K562 (cell line): ENCODE data around the gene FPGS. TPM values are rescaled to one million over a fixed set of nuclear protein-coding genes. Genes with fewer than 3 reads are reported as not detected.
"Not testable (repeated sequence)": the region's sequence is repeated elsewhere in the genome, so short reads cannot be mapped to it uniquely, and the experiment has no call there.

Source experiments
- ATAC-seq: fragments of 200-7000 bp; cut with Tn5 transposase; 3 replicates; pipeline ENCODE4 v1.9.1; 2020; ENCODE audit warnings: moderate library complexity
- BruUV-seq: library from RNA; stranded (reverse); fragments of 400-500 nt; replicated peaks from 2 replicates; lab custom pipeline; 2021; lab: Mats Ljungman, UMichigan
- CTCF ChIA-PET: fragments of 300-600 bp; formaldehyde crosslinking; extraction: SDS; loops from one replicate; lab custom pipeline; 2021; ENCODE audit warnings: low intra/inter-chr PET ratio; lab: Yijun Ruan, JAX
- POLR2A ChIA-PET: fragments of 300-600, 350-650 bp; sonication (Branson Sonifier 250); formaldehyde crosslinking; extraction: SDS; loops from one replicate; lab custom pipeline; 2021; ENCODE audit warnings: antibody characterized with exemption, inconsistent platforms; lab: Yijun Ruan, JAX
- DNase-seq, 4 experiments: peaks; one replicate each; pipeline versions ENCODE4 v3.0.0 to v3.0.0-alpha.2; 2011 to 2018; ENCODE audit warnings: low spot score in 3 of 4, mixed read lengths in 3 of 4; ENCODE audit errors: extremely low read depth in 1 of 4
- FAIRE-seq: peaks from 2 replicates; lab custom pipeline; 2011; peaks lifted over from hg19 to GRCh38; lab: Jason Lieb, UNC
- H2AFZ ChIP-seq: 2 replicates; pipeline ENCODE4 v1.6.0; 2011; ENCODE audit warnings: low read depth, low read length, control low read depth, inconsistent platforms
- H3K27ac ChIP-seq: fragments of 200-600 bp; 3 replicates; pipeline ENCODE4 v1.8.0; 2011; ENCODE audit warnings: low read depth, mild to moderate bottlenecking, control low read depth, inconsistent platforms, low read length, moderate library complexity, mixed read lengths; ENCODE audit errors: extremely low read depth
- H3K27me3 ChIP-seq, 2 experiments: fragments of 300-600 bp in 1 of 2; 2 replicates in 1 of 2; 3 replicates in 1 of 2; pipeline versions ENCODE4 v1.6.0 to v1.8.0; 2011; ENCODE audit warnings: inconsistent platforms in 2 of 2, low read length in 2 of 2, mild to moderate bottlenecking in 1 of 2, mixed read lengths in 1 of 2, moderate library complexity in 1 of 2; ENCODE audit not compliant: control insufficient read depth in 2 of 2, insufficient read depth in 2 of 2
- H3K36me3 ChIP-seq: fragments of 300-600 bp; 3 replicates; pipeline ENCODE4 v1.8.0; 2011; ENCODE audit warnings: mild to moderate bottlenecking, low read length, inconsistent platforms; ENCODE audit not compliant: control insufficient read depth, insufficient read depth
- H3K4me1 ChIP-seq, 2 experiments: fragments of 200-600 bp in 1 of 2; replicated peaks in 1 of 2; 2 replicates in 1 of 2; 3 replicates in 1 of 2; pipeline versions ENCODE4 v1.5.1 to v1.8.0; 2011; ENCODE audit warnings: inconsistent platforms in 2 of 2, low read length in 2 of 2, mild to moderate bottlenecking in 1 of 2, mixed read lengths in 1 of 2, moderate library complexity in 1 of 2; ENCODE audit not compliant: control insufficient read depth in 2 of 2, insufficient read depth in 2 of 2
- H3K4me2 ChIP-seq: 2 replicates; pipeline ENCODE4 v1.6.1; 2011; ENCODE audit warnings: low read length, control low read depth, inconsistent platforms, mixed read lengths; ENCODE audit not compliant: insufficient read depth
- H3K4me3 ChIP-seq: fragments of 200-600 bp; sonication (generic), shearing (Covaris generic); 2 replicates; pipeline ENCODE4 v1.5.1; 2016; ENCODE audit warnings: control low read depth, inconsistent platforms
- H3K79me2 ChIP-seq: fragments of 200-600 bp; 3 replicates; pipeline ENCODE4 v1.8.0; 2011; ENCODE audit warnings: low read length, inconsistent platforms; ENCODE audit not compliant: control insufficient read depth, insufficient read depth
- H3K9ac ChIP-seq, 2 experiments: 2 replicates each; pipeline versions ENCODE4 v1.6.0 to v1.6.1; 2011; ENCODE audit warnings: low read depth in 2 of 2, low read length in 2 of 2, control low read depth in 1 of 2, inconsistent platforms in 1 of 2, mild to moderate bottlenecking in 1 of 2, mixed read lengths in 1 of 2; ENCODE audit not compliant: insufficient read depth in 1 of 2
- H3K9me1 ChIP-seq: one replicate; pipeline ENCODE4 v1.6.0; 2011; ENCODE audit warnings: inconsistent platforms, mild to moderate bottlenecking, low read length, moderate library complexity; ENCODE audit not compliant: control insufficient read depth, insufficient read depth
- H3K9me3 ChIP-seq: replicated peaks from 2 replicates; pipeline ENCODE4 v1.5.1; 2011; ENCODE audit warnings: low read depth, low read length, inconsistent platforms; ENCODE audit not compliant: control insufficient read depth, insufficient read depth
- H4K20me1 ChIP-seq: replicated peaks from 2 replicates; pipeline ENCODE4 v1.6.1; 2011; ENCODE audit warnings: low read length, inconsistent platforms, mixed read lengths; ENCODE audit not compliant: control insufficient read depth, insufficient read depth
- NFIC ChIP-seq: fragments of 450-650 bp; IDR thresholded peaks from 2 replicates; pipeline ENCODE4 v1.6.1; 2017; ENCODE audit warnings: mild to moderate bottlenecking, inconsistent platforms
- NKRF ChIP-seq: fragments of 450-650 bp; IDR thresholded peaks from 2 replicates; pipeline ENCODE4 v1.6.1; 2016; ENCODE audit warnings: borderline replicate concordance
- SAFB ChIP-seq: fragments of 200-400 bp; formaldehyde crosslinking; IDR thresholded peaks from 2 replicates; pipeline ENCODE4 v1.6.1; 2017; ENCODE audit warnings: low read depth, low read length, borderline replicate concordance
- ZNF174 ChIP-seq: fragments of 250-450 bp; sonication (Bioruptor Pico); IDR thresholded peaks from 2 replicates; pipeline ENCODE4 v1.4.0; 2020; ENCODE audit warnings: mild to moderate bottlenecking
- WGBS: fragments of 100-300 bp; shearing (Covaris generic); methylation state at CpG from one replicate; pipeline ENCODE4 v1.1.6; 2016; ENCODE audit warnings: low coverage, mixed read lengths; ENCODE audit not compliant: insufficient coverage; ENCODE audit errors: missing lambda C conversion rate; 5-methylcytosine and 5-hydroxymethylcytosine counted together
- in situ Hi-C: fragments of 300-500 bp; cut with MboI; formaldehyde crosslinking; loops from 4 replicates; pipeline ENCODE4 v1.15.0; 2018; ENCODE audit warnings: inconsistent platforms, mixed read lengths
- intact Hi-C: fragments of 100-400 bp; cut with micrococcal nuclease; formaldehyde crosslinking; loops from 2 replicates; pipeline ENCODE4 v1.14.2; 2022
- polyA plus RNA-seq, 8 experiments: library from polyadenylated mRNA; depleted of rRNA in 4 of 8; stranded (reverse) in 5 of 8; unstranded in 3 of 8; fragments of >200 nt; fragmentation: Nextera tagmentation in 2 of 8; fragmentation: Illumina TruSeq in 1 of 8; extraction: Ambion mirVana in 2 of 8; extraction: Trizol in 1 of 8; gene quantifications; 2 replicates each; pipeline versions ENCODE4 v1.2.1 to v1.2.3, GENCODE V29; 2011 to 2014; ENCODE audit warnings: inconsistent platforms in 1 of 8, missing spikeins in 1 of 8
- total RNA-seq, 7 experiments: library from RNA; depleted of rRNA in 6 of 7; stranded (reverse); fragments of >200 nt in 6 of 7; fragmentation: Illumina TruSeq in 2 of 7; extraction: Trizol in 2 of 7; gene quantifications; 2 replicates each; pipeline versions ENCODE4 v1.2.1 to v1.2.3, GENCODE V29; 2011 to 2021; ENCODE audit warnings: low replicate concordance in 1 of 7

The FPGS gene
- total and polyA plus RNA-seq, 9 of the 15 experiments (the other 6 are each of a cell fraction or from before 2014, with no cell fraction given), result 0.84 to 86.4 (median 59.2) TPM

DNA sequence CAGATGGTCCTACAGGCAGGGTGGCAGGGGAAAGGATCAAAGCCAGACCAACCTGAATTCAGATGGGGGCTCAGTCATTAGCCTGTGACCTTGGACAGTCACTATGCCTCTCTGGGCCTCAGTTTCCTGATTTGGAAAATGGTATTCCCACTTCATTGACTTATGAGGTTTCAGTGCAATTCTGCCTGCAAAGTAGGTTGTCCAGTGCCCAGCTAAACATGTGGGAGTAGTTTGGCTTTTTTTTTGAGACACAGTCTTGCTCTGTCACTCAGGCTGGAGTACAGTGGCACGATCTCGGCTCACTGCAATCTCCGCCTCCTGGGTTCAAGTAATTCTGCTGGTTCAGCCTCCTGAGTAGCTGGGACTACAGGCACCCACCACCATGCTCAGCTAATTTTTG, 33.9 kb downstream of the FPGS start:
- H3K4me3 ChIP-seq, H3K4me2 ChIP-seq, H2AFZ ChIP-seq, DNase-seq, H3K27ac ChIP-seq, CTCF ChIA-PET, H3K27me3 ChIP-seq, FAIRE-seq, intact Hi-C loops, ATAC-seq, H3K9ac ChIP-seq, in situ Hi-C loops, H3K9me1 ChIP-seq, BruUV-seq, H3K36me3 ChIP-seq, H4K20me1 ChIP-seq, H3K9me3 ChIP-seq, H3K79me2 ChIP-seq: not testable (repeated sequence)
- POLR2A ChIA-PET, result interaction anchor here (0.8 to 1.4 kb wide), 2 partner anchors 9 to 19 kb away, joined by 4 to 5 read pairs; no protein-coding TSS in a partner anchor
- 79% methylated on average over 3 of the region's 3 CpGs for WGBS
- peaks cover 0 to 22% of the 10 kb centered on the region in 2 experiments; a peak in 4 of 5 replicates for H3K4me1 ChIP-seq

GRCh38 chr9:127837346-127837745, 34.7 kb downstream of the FPGS start:
- Histone ChIP-seq H3K9ac (peak overlapping the region in 1 of 2 experiments; percentile 24; a peak in 1 of 4 replicates), H3K9me1 (no peaks in the 10 kb centered on the region), H2AFZ (no peak overlapping the region), H3K4me2 (no peak overlapping the region), H4K20me1 (no peaks in the 10 kb centered on the region), H3K27ac (no peak overlapping the region), H3K4me3 (no peak overlapping the region), H3K27me3 (no peaks in the 10 kb centered on the region), H3K9me3 (no peaks in the 10 kb centered on the region), H3K36me3 (no peaks in the 10 kb centered on the region), H3K4me1 (peaks cover 0 to 24% of the 10 kb centered on the region in 2 experiments; a peak in 4 of 5 replicates), H3K79me2 (no peaks in the 10 kb centered on the region)
- ChIA-PET CTCF (no interaction called here), POLR2A (interaction anchor here (1.1 to 1.4 kb wide), 2 partner anchors 13 to 20 kb away, joined by 3 to 4 read pairs; no protein-coding TSS in a partner anchor)
- DNase-seq, result no peak
- intact Hi-C loops (no loop called here), in situ Hi-C loops (no loop called here)
- no TSS peak for BruUV-seq
- TF ChIP-seq NKRF (no peak), NFIC (0 out of 2 replicates have a peak, but pooled peaks have one; percentile 8), SAFB (no peak), ZNF174 (no peak)
- 26% methylated on average over 4 of the region's 4 CpGs for WGBS
- no peak for ATAC-seq
- FAIRE-seq, result no peak
